ENCODE measurements around the gene GRM4.

The GRM4 gene

DNA sequence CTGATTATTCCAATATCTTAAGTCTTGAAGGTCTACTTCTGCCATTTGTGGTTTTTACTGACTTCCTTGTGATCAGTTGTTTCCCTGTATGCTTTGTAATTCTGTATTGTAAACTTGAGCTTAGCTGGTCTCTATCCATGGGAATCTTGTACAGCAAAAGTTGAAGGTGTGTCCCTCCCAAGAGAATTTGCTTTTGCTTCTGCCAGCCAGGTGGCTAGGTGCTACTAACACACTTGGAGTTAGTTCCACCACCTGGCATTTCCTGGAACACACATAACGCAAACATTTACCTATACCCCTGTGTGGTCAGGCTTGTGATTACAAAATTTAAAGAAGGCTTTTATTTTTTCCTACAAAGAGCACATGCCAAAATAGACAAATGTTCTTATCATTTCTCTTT, 141.2 kb downstream of the GRM4 start:
- Histone ChIP-seq H3K4me1 (ENCODE audit: insufficient read depth, insufficient read length) (peaks cover 5% of the 10 kb centered on the region), H3K4me3 (ENCODE audit: insufficient read length, low read depth) (no peak overlapping the region), H3K27me3 (ENCODE audit: insufficient read depth, insufficient read length) (peaks cover 45% of the 10 kb centered on the region), H3K9me3 (ENCODE audit: insufficient read depth, low read length) (peaks cover 16% of the 10 kb centered on the region; the same call in 1 of the 2 replicates), H3K36me3 (ENCODE audit: insufficient read depth, insufficient read length, low read length) (no peaks in the 10 kb centered on the region), H3K9ac (ENCODE audit: insufficient read length, low read depth) (no peak overlapping the region)
- DNase-seq (ENCODE audit: low read depth, low spot score), result no peak
- TF ChIP-seq YY1 (IDR thresholded peaks at IDR 0.05; ENCODE audit: insufficient read depth, insufficient read length), result no peak
- TF ChIP-seq SUZ12 (IDR thresholded peaks at IDR 0.05; ENCODE audit: extremely low read depth, insufficient read depth, insufficient read length), result no peak
- no peak for TF ChIP-seq ZNF274 (IDR thresholded peaks at IDR 0.05; ENCODE audit: low read depth, low read length)

DNA sequence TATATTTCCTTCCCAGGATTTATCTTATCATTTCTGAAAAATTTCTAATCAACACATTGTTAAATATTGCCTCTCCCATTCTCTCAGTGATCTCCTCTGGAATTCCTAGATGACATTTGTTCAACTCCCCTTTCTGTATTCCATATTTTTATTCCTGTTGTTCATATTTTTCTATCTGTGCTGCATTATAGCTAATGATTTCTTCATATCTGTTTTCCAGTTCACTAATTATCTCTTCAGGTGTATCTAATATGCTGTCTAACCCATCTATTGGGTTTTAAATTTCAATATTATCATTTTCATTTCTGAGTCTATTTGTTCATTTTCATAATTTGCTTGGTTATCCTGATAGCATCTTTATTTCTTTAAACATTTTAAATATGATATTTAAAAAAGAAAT, 141.9 kb downstream of the GRM4 start:
- no peak overlapping the region for H3K9ac ChIP-seq (ENCODE audit: insufficient read length, low read depth)
- H3K36me3 ChIP-seq (ENCODE audit: insufficient read depth, insufficient read length, low read length), result no peaks in the 10 kb centered on the region
- H3K4me1 ChIP-seq (ENCODE audit: insufficient read depth, insufficient read length), result peaks cover 5% of the 10 kb centered on the region
- H3K9me3 ChIP-seq (ENCODE audit: insufficient read depth, low read length), result peaks cover 15% of the 10 kb centered on the region; the same call in 1 of the 2 replicates
- H3K4me3 ChIP-seq (ENCODE audit: insufficient read length, low read depth), result no peak overlapping the region
- TF ChIP-seq ZNF274 (IDR thresholded peaks at IDR 0.05; ENCODE audit: low read depth, low read length), result no peak
- peaks cover 40% of the 10 kb centered on the region for H3K27me3 ChIP-seq (ENCODE audit: insufficient read depth, insufficient read length)
- no peak for DNase-seq (ENCODE audit: low read depth, low spot score)

DNA sequence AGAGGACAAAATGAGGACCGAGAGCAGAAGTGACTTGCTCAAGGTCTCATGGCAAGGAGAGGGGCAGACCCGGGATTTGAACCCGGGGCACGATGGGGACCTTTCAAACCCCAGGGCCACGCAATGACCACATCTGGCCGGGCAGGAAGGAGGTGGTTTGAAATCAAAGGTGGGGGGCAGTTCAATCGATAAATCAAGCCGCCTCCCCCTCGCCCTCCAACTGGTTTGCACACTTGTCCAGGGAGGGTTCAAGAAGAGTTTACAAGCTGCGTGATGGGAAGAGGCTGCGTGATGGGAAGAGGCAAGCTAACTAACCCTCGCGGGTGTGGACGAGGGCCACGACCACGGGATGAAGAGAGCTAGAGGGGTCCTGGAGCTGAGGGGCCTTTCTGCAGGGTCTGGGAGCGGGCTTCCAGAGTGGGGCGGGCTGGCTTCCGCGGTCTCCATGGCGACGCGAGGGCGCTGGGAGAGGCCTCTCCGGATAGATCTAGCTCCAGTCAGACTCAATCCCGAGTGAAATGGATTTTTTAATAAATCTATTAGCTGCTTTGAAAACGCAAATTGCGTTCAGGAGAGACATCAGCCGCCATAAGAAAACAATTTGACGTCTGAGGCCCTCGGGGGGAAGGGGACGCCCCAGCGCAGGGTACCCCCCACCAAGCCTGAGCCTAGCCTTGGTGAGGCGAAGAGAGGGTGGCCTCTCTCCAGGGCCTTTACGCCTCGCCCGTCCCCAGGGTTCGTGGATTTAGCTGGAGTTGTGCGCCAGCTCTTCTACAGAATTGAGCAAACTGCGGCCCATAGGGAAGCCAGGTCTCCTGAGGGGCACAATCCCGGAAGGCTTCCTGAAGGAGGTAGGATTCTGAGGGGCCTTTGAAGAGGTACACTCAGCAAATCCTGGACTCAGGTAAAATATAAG, 143.9 kb downstream of the GRM4 start:
- Histone ChIP-seq H3K9me3 (ENCODE audit: insufficient read depth, low read length) (peaks cover 4% of the 10 kb centered on the region; the same call in 1 of the 2 replicates), H3K36me3 (ENCODE audit: insufficient read depth, insufficient read length, low read length) (no peaks in the 10 kb centered on the region), H3K4me1 (ENCODE audit: insufficient read depth, insufficient read length) (peaks cover 5% of the 10 kb centered on the region), H3K4me3 (ENCODE audit: insufficient read length, low read depth) (no peak overlapping the region), H3K9ac (ENCODE audit: insufficient read length, low read depth) (no peak overlapping the region), H3K27me3 (ENCODE audit: insufficient read depth, insufficient read length) (peaks cover 23% of the 10 kb centered on the region)
- no peak for DNase-seq (ENCODE audit: low read depth, low spot score)
- TF ChIP-seq SUZ12 (IDR thresholded peaks at IDR 0.05; ENCODE audit: extremely low read depth, insufficient read depth, insufficient read length), result no peak
- no peak for TF ChIP-seq ZNF274 (IDR thresholded peaks at IDR 0.05; ENCODE audit: low read depth, low read length)
- TF ChIP-seq YY1 (IDR thresholded peaks at IDR 0.05; ENCODE audit: insufficient read depth, insufficient read length), result no peak

DNA sequence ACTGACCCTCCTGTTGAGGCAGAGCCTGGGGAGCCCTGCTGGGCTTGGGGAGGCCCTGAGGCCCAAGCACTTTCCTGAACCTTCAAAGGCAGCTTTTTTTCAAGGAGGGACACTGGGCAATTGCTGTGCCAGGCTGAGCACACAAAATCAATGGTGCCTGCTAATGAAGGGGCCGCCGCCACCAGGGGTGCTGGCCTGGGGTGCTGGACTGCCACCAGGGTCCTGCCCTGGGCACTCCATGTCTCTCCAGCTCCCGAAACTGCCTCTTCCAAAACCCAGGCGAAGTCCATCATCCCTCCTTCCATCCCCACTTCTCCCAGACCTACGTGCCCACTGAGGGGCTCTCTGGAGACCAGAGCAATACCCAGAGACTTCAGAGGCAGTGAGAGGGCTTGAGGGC, 145.6 kb downstream of the GRM4 start:
- H3K4me3 ChIP-seq (ENCODE audit: insufficient read length, low read depth), result no peak overlapping the region
- no peak for TF ChIP-seq SUZ12 (IDR thresholded peaks at IDR 0.05; ENCODE audit: extremely low read depth, insufficient read depth, insufficient read length)
- no peak for TF ChIP-seq YY1 (IDR thresholded peaks at IDR 0.05; ENCODE audit: insufficient read depth, insufficient read length)
- no peak for TF ChIP-seq ZNF274 (IDR thresholded peaks at IDR 0.05; ENCODE audit: low read depth, low read length)
- no peak for DNase-seq (ENCODE audit: low read depth, low spot score)
- H3K9me3 ChIP-seq (ENCODE audit: insufficient read depth, low read length), result peaks cover 4% of the 10 kb centered on the region; the same call in 1 of the 2 replicates
- H3K9ac ChIP-seq (ENCODE audit: insufficient read length, low read depth), result no peak overlapping the region
- H3K27me3 ChIP-seq (ENCODE audit: insufficient read depth, insufficient read length), result peaks cover 22% of the 10 kb centered on the region
- no peaks in the 10 kb centered on the region for H3K36me3 ChIP-seq (ENCODE audit: insufficient read depth, insufficient read length, low read length)
- peaks cover 3% of the 10 kb centered on the region for H3K4me1 ChIP-seq (ENCODE audit: insufficient read depth, insufficient read length)

DNA sequence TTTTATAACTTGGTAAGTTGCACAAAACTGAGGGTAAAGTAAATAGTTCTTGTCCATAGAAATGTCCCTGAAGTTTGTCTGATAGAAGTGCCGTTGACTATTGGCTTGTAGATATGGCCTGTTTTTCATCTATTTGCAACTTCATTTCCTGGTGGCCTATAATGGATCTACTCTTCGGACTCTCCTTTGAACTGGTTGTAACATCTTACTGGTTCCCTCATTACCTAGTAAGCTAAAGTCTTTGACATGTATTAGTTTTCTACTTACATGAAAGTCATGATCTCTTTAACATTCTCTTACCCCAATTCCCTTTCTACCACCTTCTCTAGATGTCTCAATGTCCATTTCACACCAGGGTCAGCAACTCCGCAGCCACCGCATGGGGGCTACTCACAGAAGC, 146.3 kb downstream of the GRM4 start:
- TF ChIP-seq YY1 (IDR thresholded peaks at IDR 0.05; ENCODE audit: insufficient read depth, insufficient read length) (no peak), SUZ12 (IDR thresholded peaks at IDR 0.05; ENCODE audit: extremely low read depth, insufficient read depth, insufficient read length) (no peak), ZNF274 (IDR thresholded peaks at IDR 0.05; ENCODE audit: low read depth, low read length) (no peak)
- Histone ChIP-seq H3K4me3 (ENCODE audit: insufficient read length, low read depth) (no peak overlapping the region), H3K27me3 (ENCODE audit: insufficient read depth, insufficient read length) (peaks cover 22% of the 10 kb centered on the region), H3K4me1 (ENCODE audit: insufficient read depth, insufficient read length) (peaks cover 2% of the 10 kb centered on the region), H3K9ac (ENCODE audit: insufficient read length, low read depth) (no peak overlapping the region), H3K36me3 (ENCODE audit: insufficient read depth, insufficient read length, low read length) (no peaks in the 10 kb centered on the region), H3K9me3 (ENCODE audit: insufficient read depth, low read length) (peaks cover 4% of the 10 kb centered on the region; the same call in 1 of the 2 replicates)
- no peak for DNase-seq (ENCODE audit: low read depth, low spot score)

DNA sequence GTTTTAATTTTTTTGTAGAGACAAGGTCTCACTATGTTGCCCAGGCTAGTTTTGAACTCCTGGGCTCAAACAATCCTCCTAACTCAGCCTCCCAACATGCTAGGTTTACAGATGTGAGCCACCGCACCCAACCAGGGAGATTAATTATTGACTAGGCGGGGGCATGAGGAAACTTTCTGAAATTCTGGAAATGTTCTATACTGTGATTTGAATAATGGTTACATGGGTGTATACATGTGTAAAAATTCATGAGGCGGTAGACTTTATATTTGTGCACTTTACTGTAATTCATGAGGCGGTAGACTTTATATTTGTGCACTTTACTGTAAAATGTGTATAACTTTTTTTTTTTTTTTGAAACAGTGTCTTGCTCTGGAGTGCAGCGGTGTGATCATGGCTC, 147.2 kb downstream of the GRM4 start:
- Histone ChIP-seq H3K27me3 (ENCODE audit: insufficient read depth, insufficient read length) (peaks cover 20% of the 10 kb centered on the region), H3K9ac (ENCODE audit: insufficient read length, low read depth) (no peak overlapping the region), H3K4me1 (ENCODE audit: insufficient read depth, insufficient read length) (peaks cover 2% of the 10 kb centered on the region), H3K9me3 (ENCODE audit: insufficient read depth, low read length) (peaks cover 4% of the 10 kb centered on the region; the same call in 1 of the 2 replicates), H3K36me3 (ENCODE audit: insufficient read depth, insufficient read length, low read length) (no peaks in the 10 kb centered on the region), H3K4me3 (ENCODE audit: insufficient read length, low read depth) (no peak overlapping the region)
- TF ChIP-seq SUZ12 (IDR thresholded peaks at IDR 0.05; ENCODE audit: extremely low read depth, insufficient read depth, insufficient read length) (no peak), YY1 (IDR thresholded peaks at IDR 0.05; ENCODE audit: insufficient read depth, insufficient read length) (no peak), ZNF274 (IDR thresholded peaks at IDR 0.05; ENCODE audit: low read depth, low read length) (no peak)
- DNase-seq (ENCODE audit: low read depth, low spot score), result no peak

DNA sequence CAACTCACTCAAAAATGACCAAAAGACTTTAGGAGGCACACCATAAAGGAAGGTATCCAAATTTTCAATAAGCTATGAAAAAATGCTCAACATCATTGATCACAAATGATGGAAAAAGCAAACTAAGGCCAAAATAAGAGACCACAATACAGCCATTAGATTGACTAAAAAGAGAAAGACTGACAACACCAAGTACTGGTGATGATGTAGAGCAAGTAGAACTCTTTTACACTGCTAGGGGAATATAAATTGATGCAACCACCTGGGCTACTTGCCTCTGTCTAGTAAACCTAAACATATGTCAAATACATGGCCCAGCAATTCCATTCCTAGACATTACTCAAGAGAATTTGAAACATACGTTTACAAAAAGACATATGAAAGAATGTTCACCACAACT, 148.6 kb downstream of the GRM4 start:
- Histone ChIP-seq H3K9me3 (ENCODE audit: insufficient read depth, low read length) (peaks cover 4% of the 10 kb centered on the region; the same call in 1 of the 2 replicates), H3K36me3 (ENCODE audit: insufficient read depth, insufficient read length, low read length) (no peaks in the 10 kb centered on the region), H3K4me1 (ENCODE audit: insufficient read depth, insufficient read length) (peaks cover 6% of the 10 kb centered on the region), H3K27me3 (ENCODE audit: insufficient read depth, insufficient read length) (peaks cover 12% of the 10 kb centered on the region), H3K9ac (ENCODE audit: insufficient read length, low read depth) (no peak overlapping the region), H3K4me3 (ENCODE audit: insufficient read length, low read depth) (no peak overlapping the region)
- TF ChIP-seq SUZ12 (IDR thresholded peaks at IDR 0.05; ENCODE audit: extremely low read depth, insufficient read depth, insufficient read length) (no peak), YY1 (IDR thresholded peaks at IDR 0.05; ENCODE audit: insufficient read depth, insufficient read length) (no peak), ZNF274 (IDR thresholded peaks at IDR 0.05; ENCODE audit: low read depth, low read length) (no peak)
- DNase-seq (ENCODE audit: low read depth, low spot score), result no peak
